ENCODE measurements around the gene CCL5.
A peak's percentile ranks its signal among the peaks of the same experiment; 100 is the strongest.

The CCL5 gene

GRCh38 chr17:35847633-35848373 is 32.4 kb downstream of the CCL5 start:
- TF ChIP-seq POLR2AphosphoS5 (IDR thresholded peaks at IDR 0.05; ENCODE audit: low read depth, low read length): peak; percentile 67
- TF ChIP-seq TAF1 (IDR thresholded peaks at IDR 0.05; ENCODE audit: borderline replicate concordance, insufficient read depth, low read length): no peak

- TF ChIP-seq TAF1 (IDR thresholded peaks at IDR 0.05; ENCODE audit: borderline replicate concordance, insufficient read depth, low read length) (no peak), FOXP2 (optimal IDR thresholded peaks at IDR 0.05; ENCODE audit: borderline replicate concordance, extremely low read depth, extremely low read length, insufficient read depth) (no peak), SIN3A (IDR thresholded peaks at IDR 0.05; ENCODE audit: borderline replicate concordance, insufficient read depth, low read length) (no peak), POLR2AphosphoS5 (IDR thresholded peaks at IDR 0.05; ENCODE audit: low read depth, low read length) (no peak)
- TF ChIP-seq, protein P1, sequence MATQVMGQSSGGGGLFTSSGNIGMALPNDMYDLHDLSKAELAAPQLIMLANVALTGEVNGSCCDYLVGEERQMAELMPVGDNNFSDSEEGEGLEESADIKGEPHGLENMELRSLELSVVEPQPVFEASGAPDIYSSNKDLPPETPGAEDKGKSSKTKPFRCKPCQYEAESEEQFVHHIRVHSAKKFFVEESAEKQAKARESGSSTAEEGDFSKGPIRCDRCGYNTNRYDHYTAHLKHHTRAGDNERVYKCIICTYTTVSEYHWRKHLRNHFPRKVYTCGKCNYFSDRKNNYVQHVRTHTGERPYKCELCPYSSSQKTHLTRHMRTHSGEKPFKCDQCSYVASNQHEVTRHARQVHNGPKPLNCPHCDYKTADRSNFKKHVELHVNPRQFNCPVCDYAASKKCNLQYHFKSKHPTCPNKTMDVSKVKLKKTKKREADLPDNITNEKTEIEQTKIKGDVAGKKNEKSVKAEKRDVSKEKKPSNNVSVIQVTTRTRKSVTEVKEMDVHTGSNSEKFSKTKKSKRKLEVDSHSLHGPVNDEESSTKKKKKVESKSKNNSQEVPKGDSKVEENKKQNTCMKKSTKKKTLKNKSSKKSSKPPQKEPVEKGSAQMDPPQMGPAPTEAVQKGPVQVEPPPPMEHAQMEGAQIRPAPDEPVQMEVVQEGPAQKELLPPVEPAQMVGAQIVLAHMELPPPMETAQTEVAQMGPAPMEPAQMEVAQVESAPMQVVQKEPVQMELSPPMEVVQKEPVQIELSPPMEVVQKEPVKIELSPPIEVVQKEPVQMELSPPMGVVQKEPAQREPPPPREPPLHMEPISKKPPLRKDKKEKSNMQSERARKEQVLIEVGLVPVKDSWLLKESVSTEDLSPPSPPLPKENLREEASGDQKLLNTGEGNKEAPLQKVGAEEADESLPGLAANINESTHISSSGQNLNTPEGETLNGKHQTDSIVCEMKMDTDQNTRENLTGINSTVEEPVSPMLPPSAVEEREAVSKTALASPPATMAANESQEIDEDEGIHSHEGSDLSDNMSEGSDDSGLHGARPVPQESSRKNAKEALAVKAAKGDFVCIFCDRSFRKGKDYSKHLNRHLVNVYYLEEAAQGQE (IDR thresholded peaks at IDR 0.05; ENCODE audit: insufficient read depth in 1 of 2, low read depth in 2 of 2, low read length in 2 of 2): no peak
These were observed 33.2 kb downstream of the CCL5 start for GRCh38 chr17:35847006-35847405.

DNA sequence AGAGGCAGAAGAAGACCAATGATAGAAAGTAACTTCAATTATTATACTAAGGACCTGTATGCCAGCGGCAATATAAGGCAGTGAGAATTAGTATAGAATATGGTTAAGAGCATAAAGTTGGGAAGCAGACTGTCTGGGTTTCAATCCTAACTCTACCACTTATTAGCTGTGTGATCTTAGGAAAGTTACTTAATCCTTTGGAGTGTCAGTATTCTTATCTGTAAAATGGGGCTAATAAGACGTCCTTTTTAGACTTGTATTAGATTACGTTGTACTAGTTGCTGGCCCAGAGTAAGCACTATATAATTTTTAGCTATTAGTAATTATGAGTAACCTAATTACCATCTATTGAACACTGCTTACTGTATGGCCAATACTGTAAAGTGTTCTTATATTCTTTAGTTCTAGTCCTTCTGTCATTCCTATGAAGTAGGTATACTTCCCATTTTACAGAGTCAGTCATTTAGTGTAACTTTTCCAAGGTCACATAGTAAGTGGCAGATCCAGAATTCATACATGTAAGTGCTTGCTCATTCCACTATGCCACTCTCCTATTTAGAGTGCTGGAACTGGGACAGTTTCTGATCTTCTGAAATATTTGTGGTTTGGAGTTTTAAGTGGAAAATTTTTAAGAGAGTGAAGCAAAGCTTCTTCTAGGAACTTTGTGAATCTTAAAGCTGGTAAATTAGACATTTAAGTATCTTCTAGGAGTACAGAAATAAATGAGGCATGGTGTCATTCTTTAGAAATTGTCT is 33.9 kb downstream of the CCL5 start:
- TF ChIP-seq POLR2AphosphoS5 (IDR thresholded peaks at IDR 0.05; ENCODE audit: low read depth, low read length): no peak
- TF ChIP-seq SIN3A (IDR thresholded peaks at IDR 0.05; ENCODE audit: borderline replicate concordance, insufficient read depth, low read length): no peak
- TF ChIP-seq TAF1 (IDR thresholded peaks at IDR 0.05; ENCODE audit: borderline replicate concordance, insufficient read depth, low read length): no peak
- no peak for TF ChIP-seq FOXP2 (optimal IDR thresholded peaks at IDR 0.05; ENCODE audit: borderline replicate concordance, extremely low read depth, extremely low read length, insufficient read depth)
- TF ChIP-seq, protein P1 (IDR thresholded peaks at IDR 0.05; ENCODE audit: insufficient read depth in 1 of 2, low read depth in 2 of 2, low read length in 2 of 2): no peak

DNA sequence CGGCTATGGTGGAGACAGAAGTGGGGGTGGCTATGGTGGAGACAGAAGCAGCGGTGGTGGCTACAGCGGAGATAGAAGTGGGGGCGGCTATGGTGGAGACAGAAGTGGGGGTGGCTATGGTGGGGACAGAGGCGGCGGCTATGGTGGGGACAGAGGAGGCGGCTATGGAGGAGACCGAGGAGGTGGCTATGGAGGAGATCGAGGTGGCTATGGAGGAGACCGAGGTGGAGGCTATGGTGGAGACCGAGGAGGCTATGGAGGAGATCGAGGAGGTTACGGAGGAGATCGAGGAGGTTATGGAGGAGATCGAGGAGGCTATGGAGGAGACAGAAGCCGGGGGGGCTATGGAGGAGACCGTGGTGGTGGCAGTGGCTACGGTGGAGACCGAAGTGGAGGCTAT is 35.6 kb downstream of the CCL5 start:
- TF ChIP-seq FOXP2 (optimal IDR thresholded peaks at IDR 0.05; ENCODE audit: borderline replicate concordance, extremely low read depth, extremely low read length, insufficient read depth): no peak
- TF ChIP-seq SIN3A (IDR thresholded peaks at IDR 0.05; ENCODE audit: borderline replicate concordance, insufficient read depth, low read length): no peak
- TF ChIP-seq TAF1 (IDR thresholded peaks at IDR 0.05; ENCODE audit: borderline replicate concordance, insufficient read depth, low read length): no peak
- TF ChIP-seq POLR2AphosphoS5 (IDR thresholded peaks at IDR 0.05; ENCODE audit: low read depth, low read length): no peak
- TF ChIP-seq, protein P1 (IDR thresholded peaks at IDR 0.05; ENCODE audit: insufficient read depth in 1 of 2, low read depth in 2 of 2, low read length in 2 of 2): no peak

- TF ChIP-seq TAF1 (IDR thresholded peaks at IDR 0.05; ENCODE audit: borderline replicate concordance, insufficient read depth, low read length): no peak
- no peak for TF ChIP-seq SIN3A (IDR thresholded peaks at IDR 0.05; ENCODE audit: borderline replicate concordance, insufficient read depth, low read length)
- TF ChIP-seq POLR2AphosphoS5 (IDR thresholded peaks at IDR 0.05; ENCODE audit: low read depth, low read length): no peak
- TF ChIP-seq, protein P1 (IDR thresholded peaks at IDR 0.05; ENCODE audit: insufficient read depth in 1 of 2, low read depth in 2 of 2, low read length in 2 of 2): no peak
These were observed 36.5 kb downstream of the CCL5 start for GRCh38 chr17:35843698-35844097.

Measured in PFSK-1 (cell line).